ENCODE data around the gene EIF4E2.
"Not testable (repeated sequence)": the region's sequence is repeated elsewhere in the genome, so short reads cannot be mapped to it uniquely, and the experiment has no call there.

The EIF4E2 gene

GRCh38 chr2:232522623-232523401 is 27.7 kb upstream of the EIF4E2 start:
- DNase-seq (ENCODE audit: low read depth, low spot score): no peak

- DNase-seq (ENCODE audit: low read depth, low spot score): no peak
These were observed 27.1 kb upstream of the EIF4E2 start for GRCh38 chr2:232523402-232523681.

- DNase-seq (ENCODE audit: low read depth, low spot score): no peak
These were observed 26.5 kb upstream of the EIF4E2 start for GRCh38 chr2:232523682-232524597.

- DNase-seq (ENCODE audit: low read depth, low spot score): no peak
These were observed 25.7 kb upstream of the EIF4E2 start for GRCh38 chr2:232524771-232525170.

GRCh38 chr2:232525199-232525598 is 25.3 kb upstream of the EIF4E2 start:
- DNase-seq (ENCODE audit: low read depth, low spot score): no peak

- DNase-seq (ENCODE audit: low read depth, low spot score): no peak
These were observed 24.6 kb upstream of the EIF4E2 start, which contains the start of gene CHRND for GRCh38 chr2:232525791-232526371. CHRND (plus strand) TSS chr2:232526160; CDS start chr2:232526216, 56 bp downstream.

- no peak for DNase-seq (ENCODE audit: low read depth, low spot score)
These were observed 24.0 kb upstream of the EIF4E2 start for GRCh38 chr2:232526372-232526941.

- no peak for DNase-seq (ENCODE audit: low read depth, low spot score)
These were observed 22.5 kb upstream of the EIF4E2 start for GRCh38 chr2:232527905-232528470.

GRCh38 chr2:232528746-232529460 is 21.6 kb upstream of the EIF4E2 start:
- DNase-seq (ENCODE audit: low read depth, low spot score): no peak

- no peak for DNase-seq (ENCODE audit: low read depth, low spot score)
These were observed 20.5 kb upstream of the EIF4E2 start for GRCh38 chr2:232529806-232530547.

GRCh38 chr2:232530626-232531260 is 19.7 kb upstream of the EIF4E2 start:
- DNase-seq (ENCODE audit: low read depth, low spot score): no peak

GRCh38 chr2:232532419-232532818 is 18.1 kb upstream of the EIF4E2 start:
- no peak for DNase-seq (ENCODE audit: low read depth, low spot score)

- DNase-seq (ENCODE audit: low read depth, low spot score): not testable (repeated sequence)
These were observed 17.7 kb upstream of the EIF4E2 start for GRCh38 chr2:232532821-232533220.

GRCh38 chr2:232533944-232534710 is 16.4 kb upstream of the EIF4E2 start:
- no peak for DNase-seq (ENCODE audit: low read depth, low spot score)

- no peak for DNase-seq (ENCODE audit: low read depth, low spot score)
These were observed 15.4 kb upstream of the EIF4E2 start for GRCh38 chr2:232534940-232535651.

- DNase-seq (ENCODE audit: low read depth, low spot score): no peak
These were observed 14.5 kb upstream of the EIF4E2 start for GRCh38 chr2:232535761-232536530.

- no peak for DNase-seq (ENCODE audit: low read depth, low spot score)
These were observed 13.4 kb upstream of the EIF4E2 start for GRCh38 chr2:232537079-232537478.

- no peak for DNase-seq (ENCODE audit: low read depth, low spot score)
These were observed 13.0 kb upstream of the EIF4E2 start for GRCh38 chr2:232537499-232537898.

All from activated naive CD8-positive, alpha-beta T cell treated with anti-CD3 and anti-CD28 coated beads, Interleukin-2, amount 50 U/mL, for 16 hours (primary cell).